Muscle layer of colon (tissue), 2 donors: ENCODE measurements around the gene PICALM.

Experiments
- H3K27ac ChIP-seq: one replicate; pipeline ENCODE4 v1.7.0; 2013; ENCODE audit warnings: low read depth, mild to moderate bottlenecking, low read length, moderate library complexity
- H3K27me3 ChIP-seq, 2 donors: one replicate each; pipeline ENCODE4 v1.7.0; 2013; ENCODE audit warnings: low read length in 2 of 2, mild to moderate bottlenecking in 2 of 2; ENCODE audit not compliant: insufficient read depth in 2 of 2, control insufficient read depth in 1 of 2
- H3K36me3 ChIP-seq: one replicate; pipeline ENCODE4 v1.7.0; 2013; ENCODE audit warnings: mild to moderate bottlenecking, low read length; ENCODE audit not compliant: insufficient read depth
- H3K4me1 ChIP-seq: one replicate; pipeline ENCODE4 v1.7.0; 2013; ENCODE audit warnings: mild to moderate bottlenecking, low read length; ENCODE audit not compliant: insufficient read depth
- H3K4me3 ChIP-seq, 2 donors: one replicate each; pipeline ENCODE4 v1.7.0; 2013; ENCODE audit warnings: low read length in 2 of 2, low read depth in 1 of 2, mild to moderate bottlenecking in 1 of 2, moderate library complexity in 1 of 2
- H3K9ac ChIP-seq: one replicate; pipeline ENCODE4 v1.7.0; 2013; ENCODE audit warnings: low read length
- H3K9me3 ChIP-seq: one replicate; pipeline ENCODE4 v1.7.0; 2013; ENCODE audit warnings: mild to moderate bottlenecking, low read length
- donor health status: abdominal sarcoma.
- donor health status: Adenocarcinoma of cecum.

Gene PICALM

DNA sequence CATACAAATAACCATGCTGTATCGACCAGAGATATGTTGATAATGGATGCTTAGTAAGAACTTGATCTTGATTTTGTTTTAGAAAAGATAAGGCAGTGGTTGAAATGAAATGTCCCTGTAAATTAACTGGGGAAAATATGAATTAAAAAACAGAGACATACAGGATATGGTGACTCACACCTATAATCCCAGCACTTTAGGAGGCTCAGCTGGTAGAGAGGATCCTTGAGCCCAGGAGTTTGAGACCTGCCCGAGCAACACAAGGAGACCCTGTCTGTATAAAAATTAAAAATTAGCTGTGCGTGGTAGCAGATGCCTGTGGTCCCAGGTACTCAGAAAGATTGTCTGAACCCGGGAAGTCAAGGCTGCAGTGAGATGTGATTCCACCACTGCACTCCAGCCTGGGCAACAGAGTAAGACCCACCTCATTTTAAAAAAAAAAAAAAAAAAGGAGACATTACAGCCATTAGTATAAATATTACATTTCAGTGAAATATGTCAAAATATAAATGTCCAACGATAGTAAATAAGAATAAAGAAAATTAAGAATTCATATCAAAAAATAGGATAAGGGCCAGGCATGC is 4.6 kb downstream of the PICALM start:
- Histone ChIP-seq H3K4me1 (peaks cover 41% of the 10 kb centered on the region), H3K9ac (no peak overlapping the region), H3K27ac (no peak overlapping the region), H3K27me3 (no peaks in the 10 kb centered on the region), H3K36me3 (no peaks in the 10 kb centered on the region), H3K4me3 (no peak overlapping the region), H3K9me3 (no peaks in the 10 kb centered on the region)

DNA sequence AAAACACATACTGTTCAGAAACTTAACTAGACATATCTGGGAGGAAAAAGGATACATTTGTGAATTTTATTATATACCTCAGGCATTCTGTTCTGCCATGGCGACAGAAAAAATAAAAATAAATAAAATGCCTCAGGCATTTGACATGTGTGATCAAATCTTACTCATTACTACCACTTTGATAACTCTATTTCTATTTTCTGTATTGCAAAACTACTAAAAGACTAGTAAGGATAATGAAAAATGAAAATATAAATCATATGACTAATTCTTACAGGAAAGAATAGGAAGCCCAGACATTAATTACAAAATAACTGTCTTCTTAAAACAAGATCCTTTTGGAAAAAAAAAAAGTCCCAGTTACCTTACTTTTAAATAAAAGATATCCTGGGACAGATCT is 5.3 kb downstream of the PICALM start:
- H3K9ac ChIP-seq: no peak overlapping the region

DNA sequence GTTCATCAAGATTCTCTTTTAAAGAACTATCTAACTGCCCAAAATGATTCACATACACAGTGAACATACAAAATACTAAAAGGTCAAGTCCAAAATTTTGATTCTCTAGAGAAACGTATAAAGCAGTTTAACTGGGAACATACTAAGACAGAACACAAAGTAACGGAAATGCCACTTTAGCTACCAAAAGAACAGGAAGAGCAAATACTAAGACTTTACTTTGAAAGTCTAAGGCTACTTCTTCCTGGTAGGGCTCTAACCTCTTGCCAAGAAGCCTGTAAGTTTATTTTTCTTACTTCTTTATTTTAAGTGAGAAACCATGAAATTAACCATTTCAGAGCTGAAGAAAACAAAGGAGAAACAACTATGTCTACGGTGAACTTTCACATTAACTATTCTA is 6.2 kb downstream of the PICALM start:
- Histone ChIP-seq H3K36me3 (no peaks in the 10 kb centered on the region), H3K4me1 (peaks cover 51% of the 10 kb centered on the region), H3K9me3 (no peaks in the 10 kb centered on the region), H3K27ac (no peak overlapping the region), H3K27me3 (no peaks in the 10 kb centered on the region), H3K9ac (no peak overlapping the region), H3K4me3 (no peak overlapping the region)

More for the DNA sequence above, 5.3 kb downstream of the PICALM start:
- H3K36me3 ChIP-seq: no peaks in the 10 kb centered on the region
- H3K27ac ChIP-seq: no peak overlapping the region
- H3K9me3 ChIP-seq: no peaks in the 10 kb centered on the region
- H3K4me3 ChIP-seq: no peak overlapping the region
- H3K27me3 ChIP-seq: no peaks in the 10 kb centered on the region
- H3K4me1 ChIP-seq: peaks cover 49% of the 10 kb centered on the region

DNA sequence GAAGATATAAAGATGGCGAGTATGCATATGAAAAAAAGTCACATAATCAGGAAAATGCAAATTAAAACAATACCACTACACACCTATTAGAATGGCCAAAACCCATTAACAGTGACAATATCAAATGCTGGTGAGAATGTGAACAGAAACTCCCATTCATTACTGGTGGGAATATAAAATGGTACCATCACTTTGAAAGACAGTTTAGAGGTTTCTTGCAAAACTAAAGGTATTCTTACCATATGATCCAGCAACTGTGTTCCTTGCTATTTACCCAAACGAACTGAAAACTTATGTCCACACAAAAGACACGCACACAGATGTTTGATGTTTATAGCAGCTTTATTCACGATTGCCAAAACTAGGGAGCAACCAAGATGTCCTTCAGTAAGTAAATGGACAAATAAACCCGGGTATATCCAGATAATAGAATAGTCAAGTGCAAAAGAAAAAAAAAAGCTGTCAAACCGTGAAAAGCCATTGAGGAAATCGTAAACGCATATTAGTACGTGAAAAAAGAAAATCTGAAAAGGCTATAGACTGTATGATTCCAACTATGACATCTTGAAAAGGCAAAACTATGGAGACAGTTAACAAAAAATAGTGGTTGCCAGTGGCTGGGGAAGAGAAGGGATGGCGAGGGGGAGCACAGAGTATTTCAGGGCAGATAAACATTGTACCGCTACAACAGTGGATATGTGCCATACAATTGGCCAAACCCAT is 7.2 kb downstream of the PICALM start:
- H3K27ac ChIP-seq: no peak overlapping the region
- no peak overlapping the region for H3K9ac ChIP-seq
- no peaks in the 10 kb centered on the region for H3K27me3 ChIP-seq
- H3K9me3 ChIP-seq: no peaks in the 10 kb centered on the region
- H3K4me3 ChIP-seq: no peak overlapping the region
- H3K36me3 ChIP-seq: no peaks in the 10 kb centered on the region
- H3K4me1 ChIP-seq: peaks cover 51% of the 10 kb centered on the region

DNA sequence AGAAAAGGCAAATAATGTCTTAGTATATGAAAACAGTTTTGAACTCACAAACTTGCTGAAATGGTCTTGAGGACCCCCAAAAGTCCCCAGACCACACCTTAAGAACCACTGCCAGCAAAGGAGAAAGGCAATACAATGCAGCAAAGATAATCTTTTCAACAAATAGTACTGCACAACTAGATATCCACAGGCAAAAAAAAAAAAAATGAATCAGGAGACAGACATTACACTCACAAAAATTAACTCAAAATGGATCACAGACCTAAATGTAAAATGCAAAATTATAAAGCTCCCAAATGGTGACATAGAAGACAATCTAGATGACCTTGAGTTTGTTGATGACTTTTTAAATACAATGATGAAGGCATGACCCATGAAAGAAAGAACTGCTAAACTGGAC is 8.3 kb downstream of the PICALM start:
- H3K27ac ChIP-seq: no peak overlapping the region
- H3K4me1 ChIP-seq: peaks cover 44% of the 10 kb centered on the region
- H3K36me3 ChIP-seq: no peaks in the 10 kb centered on the region
- H3K9me3 ChIP-seq: no peaks in the 10 kb centered on the region
- H3K9ac ChIP-seq: no peak overlapping the region
- H3K4me3 ChIP-seq: no peak overlapping the region
- no peaks in the 10 kb centered on the region for H3K27me3 ChIP-seq

DNA sequence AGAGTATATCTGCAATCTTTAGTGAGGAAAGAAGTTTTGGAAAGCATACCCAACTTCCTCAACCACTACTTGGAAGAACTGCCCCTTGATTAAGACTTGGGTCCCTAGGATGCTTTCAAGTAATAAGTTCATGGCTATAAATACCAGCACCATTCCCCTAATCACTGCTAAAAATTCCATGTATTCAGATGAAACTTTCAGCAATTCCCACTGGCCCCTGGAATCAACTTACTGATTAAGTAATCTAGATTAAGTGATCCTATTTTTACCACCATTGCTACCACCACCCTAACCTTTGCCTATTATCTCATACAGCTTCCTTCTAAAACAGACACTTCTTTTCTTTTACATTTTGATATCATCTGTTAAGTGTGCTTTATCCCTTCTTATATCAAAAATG is 10.5 kb downstream of the PICALM start:
- Histone ChIP-seq H3K27me3 (no peaks in the 10 kb centered on the region), H3K36me3 (no peaks in the 10 kb centered on the region), H3K9me3 (no peaks in the 10 kb centered on the region), H3K9ac (no peak overlapping the region), H3K4me1 (peaks cover 49% of the 10 kb centered on the region), H3K4me3 (no peak overlapping the region), H3K27ac (no peak overlapping the region)

DNA sequence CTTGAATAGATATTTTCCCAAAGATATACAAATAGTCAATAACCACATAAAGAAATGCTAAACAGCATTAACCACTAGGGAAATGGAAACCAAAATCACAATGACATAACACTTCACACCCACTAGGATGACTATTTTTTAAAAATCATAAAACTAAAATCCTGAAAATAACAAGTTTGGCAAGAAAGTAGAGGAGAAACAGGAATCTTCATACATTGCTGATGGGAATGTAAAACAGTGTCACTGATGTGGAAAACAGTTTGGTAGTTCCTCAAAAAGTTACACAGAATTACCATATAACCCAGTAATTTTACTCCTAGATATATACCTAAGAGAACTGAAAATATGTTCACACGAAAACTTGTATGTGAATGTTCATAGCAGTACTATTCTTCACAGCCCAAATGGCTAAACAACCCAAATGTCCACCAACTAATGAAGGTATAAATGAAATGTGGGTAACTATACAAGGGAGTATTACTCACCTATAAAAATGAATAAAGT is 12.5 kb downstream of the PICALM start:
- Histone ChIP-seq H3K9me3 (no peaks in the 10 kb centered on the region), H3K27me3 (no peaks in the 10 kb centered on the region), H3K4me1 (peaks cover 57% of the 10 kb centered on the region), H3K9ac (no peak overlapping the region), H3K4me3 (no peak overlapping the region), H3K27ac (no peak overlapping the region), H3K36me3 (no peaks in the 10 kb centered on the region)

DNA sequence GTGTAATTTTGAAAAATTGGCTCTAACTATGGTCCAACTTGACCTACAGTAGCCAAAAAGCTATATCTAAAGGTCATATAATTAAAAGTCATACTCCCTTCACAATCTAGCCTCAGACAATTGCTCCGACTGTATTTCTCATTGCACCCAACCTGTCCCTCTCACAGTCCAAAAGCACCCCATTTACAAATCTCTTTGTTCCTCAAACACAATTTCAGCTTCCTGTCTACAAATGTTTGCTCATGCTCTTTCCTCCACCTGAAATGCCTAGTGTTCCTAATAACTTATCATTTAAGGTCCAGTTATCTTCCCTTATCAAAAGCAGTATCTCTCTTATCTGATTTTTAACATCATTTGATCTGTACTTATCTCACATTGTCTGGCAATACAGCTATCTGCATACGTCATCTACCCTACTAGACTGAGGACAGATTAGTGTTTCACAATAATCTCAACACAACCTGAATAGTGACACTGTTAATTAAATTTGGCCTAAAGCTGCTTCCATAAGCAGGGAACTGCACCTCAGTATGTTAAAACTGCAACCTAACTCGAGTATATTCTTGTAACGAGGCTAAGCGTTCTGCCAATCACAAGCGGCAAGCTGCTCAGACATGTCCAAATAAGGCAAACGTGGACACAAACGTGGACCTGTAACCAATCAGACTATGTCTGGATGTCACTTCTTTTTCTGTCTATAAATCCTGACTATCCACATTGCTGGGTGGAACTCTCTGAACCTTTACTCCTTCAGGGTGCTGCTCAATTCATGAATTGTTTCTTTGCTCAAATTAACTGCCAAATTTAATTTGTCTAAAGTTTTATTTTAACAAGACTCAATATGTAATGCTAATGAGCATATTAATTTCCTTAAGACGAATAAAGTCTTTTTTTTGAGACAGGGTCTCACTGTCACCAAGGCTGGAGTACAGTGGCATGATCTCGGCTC is 15.9 kb downstream of the PICALM start:
- Histone ChIP-seq H3K4me1 (peaks cover 43% of the 10 kb centered on the region), H3K36me3 (no peaks in the 10 kb centered on the region), H3K27me3 (no peaks in the 10 kb centered on the region), H3K9me3 (no peaks in the 10 kb centered on the region), H3K27ac (no peak overlapping the region), H3K9ac (no peak overlapping the region), H3K4me3 (no peak overlapping the region)

DNA sequence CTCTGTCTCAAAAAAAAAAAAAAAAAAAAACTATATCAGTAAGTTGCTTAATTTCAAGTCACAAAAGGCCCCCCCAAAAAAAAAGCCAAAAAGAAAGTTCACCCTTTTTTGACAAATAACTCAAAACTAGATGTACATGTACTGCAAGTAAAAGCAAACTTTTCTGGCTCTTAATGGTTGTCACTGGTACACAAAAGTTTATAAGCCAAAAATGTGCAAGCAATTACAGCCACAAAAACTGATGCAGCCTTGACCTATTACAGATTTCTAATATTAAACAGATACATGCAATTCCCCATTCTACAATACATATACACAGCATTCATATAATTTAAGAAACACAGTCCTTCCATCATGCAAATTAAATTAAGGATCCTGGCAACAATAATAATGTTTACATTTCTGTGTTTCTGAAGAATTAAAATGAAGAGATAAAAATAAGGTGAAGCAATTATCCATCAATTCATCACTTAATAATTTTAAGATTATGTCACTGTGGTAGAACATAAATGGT is 18.6 kb downstream of the PICALM start:
- H3K9me3 ChIP-seq: no peaks in the 10 kb centered on the region
- H3K9ac ChIP-seq: no peak overlapping the region
- no peak overlapping the region for H3K27ac ChIP-seq
- H3K4me1 ChIP-seq: peaks cover 58% of the 10 kb centered on the region
- no peaks in the 10 kb centered on the region for H3K36me3 ChIP-seq
- H3K27me3 ChIP-seq: no peaks in the 10 kb centered on the region
- no peak overlapping the region for H3K4me3 ChIP-seq

DNA sequence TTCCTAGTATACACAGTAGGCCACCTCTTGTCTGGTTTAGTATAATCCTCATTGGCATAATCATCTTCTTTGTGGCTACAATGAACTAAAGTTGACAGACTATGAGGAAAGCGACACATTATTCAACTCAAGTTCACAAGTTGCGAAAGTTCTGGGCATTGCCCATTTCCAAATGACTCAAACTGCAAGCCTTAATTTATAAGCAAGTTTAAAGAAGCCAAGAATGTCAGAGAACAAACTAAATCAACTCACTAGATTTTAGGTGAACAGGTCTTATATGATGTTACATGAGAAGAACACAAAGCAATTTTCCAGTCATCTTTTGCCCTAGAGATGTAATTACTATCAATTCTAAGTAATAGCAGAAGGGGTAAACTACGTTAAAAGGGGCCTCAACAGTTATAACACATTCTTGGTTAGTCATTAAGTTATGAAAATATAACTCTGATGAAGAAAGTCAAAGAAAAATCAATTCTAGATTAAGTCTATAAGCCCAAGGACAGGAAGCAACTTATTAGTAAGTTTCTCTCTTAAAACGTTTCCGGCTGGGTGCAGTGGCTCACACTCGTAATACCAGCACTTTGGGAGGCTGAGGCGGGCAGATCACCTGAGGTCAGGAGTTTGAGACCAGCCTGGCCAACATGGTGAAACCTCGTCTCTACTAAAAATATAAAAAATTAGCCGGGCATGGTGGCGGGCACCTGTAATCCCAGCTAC is 21.5 kb downstream of the PICALM start:
- Histone ChIP-seq H3K9ac (no peak overlapping the region), H3K4me3 (no peak overlapping the region), H3K27ac (peak overlapping the region; percentile 22)

DNA sequence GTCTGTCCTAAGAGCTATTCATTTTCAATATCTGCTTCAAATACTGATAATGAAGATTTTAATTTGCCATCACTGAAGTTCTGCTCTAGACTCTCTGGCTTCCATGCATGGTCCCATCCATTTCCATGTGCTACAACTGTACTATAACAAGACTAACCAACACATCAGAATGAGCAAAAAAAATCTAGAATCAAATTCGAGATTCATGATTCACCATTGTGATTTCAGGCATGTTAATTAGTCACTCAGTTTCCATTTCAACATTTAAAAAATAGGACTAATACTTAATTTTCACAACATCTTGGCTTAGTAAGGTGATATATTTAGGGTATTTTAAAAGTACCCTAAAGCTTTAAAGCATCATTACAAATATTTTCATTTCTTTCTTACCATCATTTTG is 22.8 kb downstream of the PICALM start:
- Histone ChIP-seq H3K9ac (no peak overlapping the region), H3K36me3 (no peaks in the 10 kb centered on the region), H3K27ac (no peak overlapping the region), H3K27me3 (no peaks in the 10 kb centered on the region), H3K4me3 (no peak overlapping the region), H3K9me3 (no peaks in the 10 kb centered on the region), H3K4me1 (peaks cover 61% of the 10 kb centered on the region)

More for the DNA sequence above, 21.5 kb downstream of the PICALM start:
- Histone ChIP-seq H3K36me3 (no peaks in the 10 kb centered on the region), H3K9me3 (no peaks in the 10 kb centered on the region), H3K4me1 (peaks cover 50% of the 10 kb centered on the region), H3K27me3 (no peaks in the 10 kb centered on the region)
